ENCODE data around the gene P2RX1. TPM values are rescaled to one million over a fixed set of nuclear protein-coding genes. Genes with fewer than 3 reads are reported as not detected.
"Not testable (repeated sequence)": the region's sequence is repeated elsewhere in the genome, so short reads cannot be mapped to it uniquely, and the experiment has no call there.

The P2RX1 gene
- total RNA-seq, 3 donors from 2014 or later = 2.5 to 4.9 (median 3.5) TPM

GRCh38 chr17:3950584-3950983 is 34.3 kb upstream of the P2RX1 start:
- no peak for ATAC-seq
- H3K4me3 ChIP-seq = no peak overlapping the region

DNA sequence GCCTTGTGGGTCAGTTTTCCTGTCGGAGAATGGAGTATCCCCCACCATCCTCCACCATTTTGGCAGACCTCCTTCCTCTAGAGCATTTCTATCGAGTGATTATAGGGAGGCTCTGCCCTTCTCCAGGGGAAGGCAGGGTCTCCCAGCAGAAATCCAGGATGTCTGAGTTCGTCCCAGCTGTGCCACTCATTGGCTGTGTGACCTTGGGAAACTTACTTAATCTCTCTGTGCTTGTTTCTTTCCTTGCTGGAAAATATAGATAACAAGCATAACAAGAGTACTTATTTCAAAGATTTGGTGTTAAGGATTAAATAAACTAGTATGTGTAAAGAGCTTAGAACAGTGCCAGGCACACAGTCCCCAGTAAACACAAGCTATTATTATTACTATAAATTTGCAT is 33.2 kb upstream of the P2RX1 start:
- no peaks in the 10 kb centered on the region for H3K9me3 ChIP-seq
- peaks cover 7% of the 10 kb centered on the region for H3K36me3 ChIP-seq (ENCODE audit: low read depth)
- no peak for TF ChIP-seq CTCF (IDR thresholded peaks at IDR 0.05)
- no peak for DNase-seq
- no peaks in the 10 kb centered on the region for H3K4me1 ChIP-seq (ENCODE audit: low read depth)
- intact Hi-C loops (cut with DNase I, micrococcal nuclease) = no loop called here
- no peak for ATAC-seq
- no peak overlapping the region for H3K4me3 ChIP-seq

More at GRCh38 chr17:3950584-3950983, 34.3 kb upstream of the P2RX1 start:
- Histone ChIP-seq H3K4me1 (ENCODE audit: low read depth) (no peaks in the 10 kb centered on the region), H3K36me3 (ENCODE audit: low read depth) (peaks cover 7% of the 10 kb centered on the region), H3K9me3 (no peaks in the 10 kb centered on the region)
- DNase-seq = no peak
- intact Hi-C loops (cut with DNase I, micrococcal nuclease) = no loop called here
- no peak for TF ChIP-seq CTCF (IDR thresholded peaks at IDR 0.05)

DNA sequence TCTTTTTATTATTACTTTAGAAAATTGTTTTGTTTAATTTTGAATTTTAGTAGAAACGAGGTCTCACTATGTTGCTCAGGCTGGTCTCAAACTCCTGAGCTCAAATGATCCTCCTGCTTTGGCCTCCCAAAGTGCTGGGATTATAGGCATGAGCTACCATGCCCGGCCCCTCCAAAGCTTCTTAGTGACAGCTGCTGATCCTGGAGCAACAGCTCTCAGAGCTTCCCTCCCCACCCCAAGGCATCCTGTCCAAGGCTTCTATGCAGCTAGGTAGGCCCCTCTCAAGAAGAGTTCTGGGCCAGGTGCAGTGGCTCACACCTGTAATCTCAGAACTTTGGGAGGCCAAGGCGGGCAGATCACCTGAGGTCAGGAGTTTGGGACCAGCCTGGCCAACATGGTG is 32.3 kb upstream of the P2RX1 start:
- intact Hi-C loops (cut with DNase I, micrococcal nuclease); H3K4me1 ChIP-seq (ENCODE audit: low read depth); H3K9me3 ChIP-seq; H3K36me3 ChIP-seq (ENCODE audit: low read depth); ATAC-seq; DNase-seq; H3K4me3 ChIP-seq: not testable (repeated sequence)

- no peak for TF ChIP-seq CTCF (IDR thresholded peaks at IDR 0.05)
- H3K36me3 ChIP-seq (ENCODE audit: low read depth) = peaks cover 7% of the 10 kb centered on the region
- no peak overlapping the region for H3K4me3 ChIP-seq
- DNase-seq (no peak), ATAC-seq (no peak)
- no peaks in the 10 kb centered on the region for H3K4me1 ChIP-seq (ENCODE audit: low read depth)
- H3K9me3 ChIP-seq = no peaks in the 10 kb centered on the region
- intact Hi-C loops (cut with DNase I, micrococcal nuclease) = no loop called here
These were observed 31.1 kb upstream of the P2RX1 start for GRCh38 chr17:3947318-3947810.

DNA sequence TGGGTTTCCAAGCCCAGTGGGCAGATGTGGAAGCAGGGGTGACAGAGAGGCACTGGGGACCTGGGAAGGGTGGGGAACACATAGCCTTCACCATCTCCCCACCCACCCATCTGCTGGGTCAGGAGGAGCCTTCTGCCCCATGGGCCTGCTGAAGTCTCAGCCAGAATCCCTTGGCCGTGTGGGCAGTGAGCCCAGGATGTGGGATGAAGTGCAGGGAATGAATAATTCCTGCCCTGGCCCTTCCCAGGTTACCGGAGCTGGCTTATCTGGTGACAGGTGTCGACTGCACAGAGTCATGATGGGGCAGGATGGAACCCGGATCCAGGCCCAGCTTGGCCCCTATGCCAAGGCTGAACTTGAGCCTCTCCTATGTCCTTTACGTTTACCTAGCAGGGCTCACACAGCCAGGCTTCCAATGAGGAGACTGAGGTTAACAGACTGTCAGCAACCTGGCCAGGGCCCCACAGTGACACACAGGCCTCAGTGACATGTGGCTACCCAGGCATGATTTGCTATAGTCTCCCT is 30.5 kb upstream of the P2RX1 start:
- peaks cover 7% of the 10 kb centered on the region for H3K36me3 ChIP-seq (ENCODE audit: low read depth)
- ATAC-seq = no peak

More for the DNA sequence above, 30.5 kb upstream of the P2RX1 start:
- TF ChIP-seq CTCF (IDR thresholded peaks at IDR 0.05) = no peak
- no peak overlapping the region for H3K4me3 ChIP-seq
- no peaks in the 10 kb centered on the region for H3K9me3 ChIP-seq
- intact Hi-C loops (cut with DNase I, micrococcal nuclease) = no loop called here
- no peak for DNase-seq
- H3K4me1 ChIP-seq (ENCODE audit: low read depth) = no peaks in the 10 kb centered on the region
